GDM1 (cell line): ENCODE data around the gene POLE.
A peak's percentile ranks its signal among the peaks of the same experiment; 100 is the strongest.

Source experiments
- DNase-seq: peaks from one replicate; lab custom pipeline; 2025; lab: John Stamatoyannopoulos, UW

Gene POLE

DNA sequence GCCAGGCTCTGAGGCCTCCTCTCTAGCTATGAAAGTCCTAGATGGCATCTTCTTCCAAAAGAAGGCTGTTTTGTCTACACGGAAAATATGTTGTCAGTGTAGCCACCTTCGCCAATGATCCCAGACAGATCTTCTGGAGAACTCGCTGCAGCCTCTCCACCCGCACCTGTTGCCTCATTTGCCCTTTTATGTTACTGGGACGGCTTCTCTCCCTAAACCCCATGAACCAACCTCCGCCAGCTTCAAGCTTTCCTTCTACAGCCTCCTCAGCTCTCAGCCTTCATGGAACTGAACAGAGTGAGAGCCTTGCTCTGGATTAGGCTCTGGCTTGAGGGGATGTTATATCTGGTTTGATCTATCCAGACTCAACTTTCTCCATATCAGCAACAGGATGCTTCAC lies 57.8 kb downstream of the POLE start:
- DNase-seq = no peak

DNA sequence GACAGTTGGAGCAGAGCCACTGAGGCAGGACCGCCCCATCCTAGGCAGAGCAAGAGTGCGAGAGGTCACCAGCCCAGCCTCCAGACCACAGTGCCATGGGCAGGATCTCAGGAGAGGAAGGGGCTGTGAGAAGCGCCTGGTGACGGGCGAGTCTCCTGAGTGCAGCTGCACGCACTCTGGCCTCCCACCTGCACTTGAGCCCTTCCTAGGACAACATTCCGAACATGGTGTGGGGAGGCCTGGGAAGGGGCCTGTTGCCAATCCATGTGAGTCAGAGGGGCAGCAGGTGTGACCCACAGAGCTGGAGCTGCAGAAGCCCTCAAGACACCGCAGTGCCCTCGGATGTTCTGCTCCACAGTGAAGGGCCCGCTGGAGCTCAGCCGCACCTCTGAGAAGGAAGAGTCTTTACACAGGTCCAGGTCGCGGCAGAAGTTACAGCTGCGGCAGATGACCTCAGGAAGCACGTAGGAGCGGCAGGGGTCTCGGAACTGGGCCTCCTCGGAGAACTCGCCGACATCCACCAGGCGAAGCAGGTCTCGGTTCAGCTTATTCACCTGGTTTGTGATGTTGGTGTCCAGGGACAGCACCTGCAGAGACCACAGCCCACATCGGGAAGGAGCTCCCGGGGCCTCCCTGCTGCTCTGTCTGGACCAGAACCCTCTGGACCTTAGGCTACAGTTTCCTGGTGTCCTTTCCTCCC lies 61.3 kb downstream of the POLE start:
- no peak for DNase-seq

DNA sequence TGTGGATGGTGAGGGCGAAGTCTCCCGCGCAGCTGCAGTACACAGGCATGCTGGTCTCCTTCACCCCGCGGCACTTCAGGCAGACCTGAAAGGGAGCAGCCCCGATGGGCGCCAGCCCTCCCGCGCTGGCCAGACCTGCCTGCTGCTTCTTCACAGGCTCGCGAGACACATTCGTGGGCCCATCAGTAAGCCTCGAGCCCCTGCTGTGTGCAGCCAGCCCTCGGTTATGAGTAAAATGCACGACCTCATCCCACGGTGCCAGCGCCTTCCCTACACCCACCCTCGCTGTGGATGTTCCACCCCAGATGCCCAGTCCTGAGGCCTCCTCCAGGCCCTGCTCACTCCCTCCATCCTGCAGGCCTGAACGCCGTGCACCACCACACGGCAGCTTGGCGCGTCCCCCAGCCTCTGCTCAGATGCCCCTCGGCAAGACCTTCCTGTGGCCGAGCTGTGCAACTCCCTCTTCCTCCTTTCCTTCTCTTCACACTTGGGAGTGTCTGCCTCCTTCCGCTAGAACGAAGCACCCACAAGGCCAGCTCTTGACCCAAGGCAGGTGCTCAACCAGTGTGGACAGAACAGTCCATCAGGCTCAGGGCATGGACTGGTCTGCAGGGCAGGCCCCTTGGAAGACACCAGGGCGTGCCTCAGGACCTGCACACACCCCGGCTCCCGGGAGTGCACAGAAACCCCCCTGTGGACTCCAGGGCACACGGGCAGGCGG lies 62.1 kb downstream of the POLE start:
- DNase-seq = no peak

DNA sequence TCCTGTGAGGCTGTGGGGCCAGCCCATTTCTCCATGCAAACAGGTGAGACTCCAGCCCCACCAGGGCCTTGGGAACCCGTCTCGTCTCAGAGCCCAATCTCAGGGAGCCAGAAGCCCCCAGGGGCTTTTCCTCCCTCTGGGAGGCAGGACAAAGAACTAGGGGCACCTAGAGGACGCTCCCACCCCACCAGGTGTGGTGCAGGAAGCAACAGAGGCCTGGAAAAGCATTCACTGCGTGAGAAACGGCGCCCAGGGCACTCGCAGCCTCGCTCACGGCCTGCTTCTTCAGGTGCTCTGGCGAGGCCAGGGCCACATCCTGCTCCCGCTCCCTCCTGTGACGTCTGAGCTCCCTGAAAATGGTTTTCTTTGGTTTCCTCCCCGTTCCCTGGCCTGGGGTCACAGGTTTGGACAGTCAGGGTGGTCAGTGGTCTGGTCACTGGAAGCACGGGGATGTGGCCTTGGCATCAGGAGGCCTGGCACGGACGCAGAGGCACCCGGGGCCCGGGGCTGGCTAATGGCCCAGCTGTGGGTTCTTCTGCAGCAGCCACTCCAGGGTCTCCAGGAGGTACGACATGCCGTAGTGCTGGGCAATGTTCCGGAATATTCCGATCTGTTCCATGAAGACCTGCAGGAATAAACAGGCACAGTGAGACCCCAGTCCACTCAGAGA lies 62.8 kb downstream of the POLE start:
- DNase-seq = no peak

DNA sequence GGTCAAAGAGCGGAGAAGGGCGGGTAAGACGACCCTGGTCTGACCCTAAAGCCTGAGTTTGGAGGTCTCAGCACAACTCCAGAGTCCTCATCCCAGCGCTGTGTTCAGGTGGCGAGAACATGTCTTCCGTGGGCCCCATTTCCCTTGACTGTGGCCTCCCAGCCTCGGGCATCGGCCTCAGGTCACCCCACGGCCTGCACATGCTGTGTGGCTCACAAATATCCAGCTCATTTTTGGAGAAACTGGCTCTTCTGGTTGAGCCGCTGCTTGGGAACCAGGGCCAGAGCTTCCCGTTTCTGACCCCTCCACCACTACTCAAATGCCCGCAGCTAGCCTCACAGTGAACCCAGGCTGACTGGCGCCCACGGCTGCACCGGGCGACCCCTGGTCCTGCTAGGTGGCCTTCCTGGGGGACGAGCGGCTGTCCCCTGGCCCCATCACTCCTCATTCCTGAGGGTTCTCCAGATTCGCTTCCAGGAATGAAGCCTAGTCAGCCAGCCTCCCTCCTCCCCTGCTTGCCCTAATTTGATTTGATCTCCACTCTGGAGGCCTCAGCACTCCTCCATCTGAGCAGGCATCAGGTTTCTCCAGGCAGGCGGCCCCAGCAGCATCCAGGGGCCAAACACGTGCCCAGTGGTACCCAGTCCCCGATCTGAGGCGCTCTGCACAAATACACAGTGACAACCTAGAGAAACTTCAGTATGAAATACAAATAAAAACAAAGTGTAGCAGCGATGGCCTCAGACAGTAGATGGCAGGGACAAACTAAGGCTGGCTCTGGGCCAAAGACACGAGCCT lies 63.9 kb downstream of the POLE start:
- no peak for DNase-seq

DNA sequence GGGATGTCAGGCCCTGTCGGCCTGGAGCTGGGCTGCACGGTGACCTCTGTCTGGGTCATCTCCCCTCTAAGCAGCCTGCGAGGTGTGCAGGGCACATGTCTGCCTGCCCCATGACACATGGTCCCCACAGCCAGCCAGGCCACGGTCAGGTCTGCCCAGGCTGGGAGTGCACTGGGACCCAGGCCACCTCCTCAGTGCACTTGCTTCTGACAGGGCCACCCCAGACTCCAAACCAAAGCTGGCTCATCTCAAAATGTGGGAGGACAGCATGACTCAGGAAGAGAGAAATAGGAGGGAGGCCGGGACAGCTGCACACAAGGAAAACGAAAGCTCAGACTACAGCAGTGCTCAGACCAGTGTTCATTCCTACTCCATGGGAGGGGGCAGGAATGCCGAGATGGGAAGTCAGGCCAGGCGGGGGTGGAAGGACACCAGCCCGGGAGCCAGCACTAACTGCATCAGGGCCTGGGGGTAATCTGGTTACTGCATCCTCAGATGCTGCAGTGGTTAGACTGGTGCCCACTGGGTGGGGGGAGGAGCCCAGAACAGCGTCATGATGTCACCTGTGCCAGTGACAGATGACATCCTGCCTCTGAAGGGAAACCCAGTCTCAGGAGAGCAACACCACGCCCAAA lies 64.6 kb downstream of the POLE start:
- DNase-seq = no peak

DNA sequence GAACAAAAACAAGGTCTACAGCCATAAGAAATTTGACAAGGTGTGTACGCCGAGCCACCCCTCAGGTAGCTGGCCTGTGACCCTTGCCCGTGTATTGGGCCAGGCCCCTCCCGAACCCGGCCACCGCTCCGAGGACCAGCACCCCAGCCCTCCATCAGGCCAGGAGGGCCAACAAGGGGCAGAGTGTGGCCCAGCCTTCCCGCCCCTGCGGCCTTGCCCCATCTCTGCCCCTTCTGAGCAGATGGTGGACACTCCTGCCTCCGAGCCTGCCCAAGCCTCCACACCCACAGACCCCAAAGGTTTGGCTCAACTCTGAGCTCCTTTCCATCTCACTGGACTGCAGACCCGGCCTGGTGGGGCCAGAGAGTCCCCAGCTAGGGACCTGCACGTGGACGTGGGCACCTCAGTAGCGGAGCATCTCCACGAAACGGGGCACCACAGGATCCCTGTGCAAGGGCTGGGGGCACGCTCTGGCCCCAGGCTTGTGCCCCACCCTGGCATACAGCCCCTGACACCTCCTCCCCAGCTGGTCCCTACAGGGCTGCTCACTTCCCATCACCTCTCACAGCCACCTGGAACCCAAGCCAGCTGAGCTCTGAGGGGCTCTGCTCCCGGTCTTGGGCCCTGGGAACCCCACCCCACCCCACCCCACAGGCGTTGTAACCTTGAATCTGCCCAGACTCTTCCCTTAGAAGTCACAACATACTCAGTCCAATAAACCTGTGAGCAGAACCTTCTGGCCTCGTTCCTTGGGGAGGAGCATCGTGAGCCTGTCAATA lies 65.3 kb downstream of the POLE start:
- DNase-seq = no peak

DNA sequence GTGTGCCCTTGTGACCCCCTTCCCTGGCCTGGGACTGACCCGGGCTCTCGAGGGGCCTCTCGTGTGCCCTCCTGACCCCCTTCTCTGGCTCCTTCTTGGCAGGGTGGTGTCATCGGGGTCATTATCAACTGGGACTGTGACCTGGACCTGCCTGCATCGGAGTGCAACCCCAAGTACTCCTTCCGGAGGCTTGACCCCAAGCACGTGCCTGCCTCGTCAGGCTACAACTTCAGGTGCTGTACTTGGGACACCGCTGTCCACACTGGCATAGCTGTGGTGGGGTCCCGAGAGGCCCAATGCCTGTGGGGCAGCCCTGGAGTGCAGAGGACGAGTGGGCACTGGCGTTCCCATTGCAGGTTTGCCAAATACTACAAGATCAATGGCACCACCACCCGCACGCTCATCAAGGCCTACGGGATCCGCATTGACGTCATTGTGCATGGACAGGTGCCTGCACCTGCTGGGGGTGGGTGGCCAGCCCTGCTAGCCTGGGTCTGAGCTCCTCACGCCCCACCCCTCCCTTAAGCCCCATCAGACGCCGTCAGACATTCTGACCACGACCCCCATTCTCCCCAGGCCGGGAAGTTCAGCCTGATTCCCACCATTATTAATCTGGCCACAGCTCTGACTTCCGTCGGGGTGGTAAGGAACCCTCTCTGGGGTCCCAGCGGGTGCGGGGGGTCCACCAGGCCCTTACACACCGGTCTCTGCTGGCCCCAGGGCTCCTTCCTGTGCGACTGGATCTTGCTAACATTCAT lies 66.1 kb downstream of the POLE start:
- DNase-seq = no peak

DNA sequence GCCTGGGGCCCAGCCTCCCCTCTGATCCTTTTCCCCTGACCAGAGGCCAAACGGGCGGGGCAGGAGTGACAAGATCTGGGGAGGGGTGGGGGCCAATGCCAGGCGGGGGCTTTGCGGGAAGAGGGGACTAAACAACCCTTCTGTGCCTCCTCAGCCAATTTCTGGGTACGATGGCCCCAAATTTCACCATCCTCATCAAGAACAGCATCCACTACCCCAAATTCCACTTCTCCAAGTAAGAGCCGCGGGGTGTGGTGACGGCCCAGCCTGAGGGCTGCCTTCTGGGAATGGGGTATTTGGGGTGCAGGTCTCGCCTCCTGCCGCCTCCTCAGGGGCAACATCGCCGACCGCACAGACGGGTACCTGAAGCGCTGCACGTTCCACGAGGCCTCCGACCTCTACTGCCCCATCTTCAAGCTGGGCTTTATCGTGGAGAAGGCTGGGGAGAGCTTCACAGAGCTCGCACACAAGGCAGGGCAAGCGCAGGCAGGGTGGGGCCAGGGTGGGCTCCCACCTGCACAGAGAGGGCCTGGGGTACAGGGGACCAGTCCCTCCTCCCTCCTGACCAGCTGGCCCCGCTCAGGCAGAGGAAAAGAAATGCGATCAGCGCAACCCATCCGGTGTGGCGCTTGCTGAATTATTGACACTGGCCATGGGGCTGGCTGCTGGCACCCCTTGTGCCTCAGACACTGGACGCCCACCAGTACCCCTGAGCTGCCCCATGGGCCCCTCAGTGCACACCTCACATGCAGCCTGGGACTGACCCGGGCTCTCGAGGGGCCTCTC lies 66.8 kb downstream of the POLE start:
- DNase-seq = no peak

DNA sequence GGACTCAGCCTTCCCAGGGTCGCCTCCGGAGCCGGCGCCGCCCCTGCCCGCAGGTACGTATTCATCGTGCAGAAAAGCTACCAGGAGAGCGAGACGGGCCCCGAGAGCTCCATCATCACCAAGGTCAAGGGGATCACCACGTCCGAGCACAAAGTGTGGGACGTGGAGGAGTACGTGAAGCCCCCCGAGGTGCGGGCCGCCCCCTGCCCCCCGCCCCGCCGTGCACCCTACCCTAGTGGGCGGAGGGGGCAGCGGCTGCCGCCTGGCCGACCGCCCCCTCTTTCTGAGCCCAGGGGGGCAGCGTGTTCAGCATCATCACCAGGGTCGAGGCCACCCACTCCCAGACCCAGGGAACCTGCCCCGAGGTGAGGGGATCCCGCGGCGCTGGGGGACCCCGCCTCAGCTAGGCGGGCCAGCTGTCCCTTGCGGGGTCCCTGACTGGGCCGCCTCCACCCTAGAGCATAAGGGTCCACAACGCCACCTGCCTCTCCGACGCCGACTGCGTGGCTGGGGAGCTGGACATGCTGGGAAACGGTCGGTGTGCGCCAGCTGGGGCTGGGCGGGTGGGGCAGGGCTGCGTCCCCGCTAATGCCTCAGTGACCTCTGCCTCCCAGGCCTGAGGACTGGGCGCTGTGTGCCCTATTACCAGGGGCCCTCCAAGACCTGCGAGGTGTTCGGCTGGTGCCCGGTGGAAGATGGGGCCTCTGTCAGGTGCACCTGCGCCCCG lies 67.6 kb downstream of the POLE start:
- no peak for DNase-seq

DNA sequence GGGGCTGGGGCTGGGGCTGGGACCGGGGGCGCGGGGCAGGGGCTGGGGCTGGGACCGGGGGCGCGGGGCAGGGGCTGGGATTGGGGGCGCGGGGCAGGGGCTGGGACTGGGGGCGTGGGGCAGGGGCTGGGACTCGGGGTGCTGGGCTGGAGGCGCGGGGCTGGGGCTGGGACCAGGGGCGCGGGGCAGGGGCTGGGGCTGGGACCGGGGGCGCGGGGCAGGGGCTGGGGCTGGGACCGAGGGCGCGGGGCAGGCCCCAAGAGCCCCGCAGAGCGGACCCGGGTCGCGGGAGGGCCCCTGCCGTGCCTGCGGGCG lies 68.1 kb downstream of the POLE start:
- DNase-seq = no peak

DNA sequence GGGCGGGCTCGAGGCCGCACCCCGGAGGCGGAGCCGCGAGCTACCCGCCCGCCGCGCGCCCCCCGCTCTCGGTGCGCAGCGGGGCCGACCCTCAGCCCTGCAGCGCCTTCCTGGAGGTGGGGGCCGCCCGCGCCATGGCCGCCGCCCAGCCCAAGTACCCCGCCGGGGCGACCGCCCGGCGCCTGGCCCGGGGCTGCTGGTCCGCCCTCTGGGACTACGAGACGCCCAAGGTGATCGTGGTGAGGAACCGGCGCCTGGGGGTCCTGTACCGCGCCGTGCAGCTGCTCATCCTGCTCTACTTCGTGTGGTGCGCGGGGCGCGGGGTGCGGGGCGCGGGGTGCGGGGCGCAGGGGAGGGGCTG lies 68.5 kb downstream of the POLE start, which contains the start of gene P2RX2:
TSS of gene P2RX2 (plus strand) at position 94 of the 361 bp plus-strand sequence. CDS start at position 135, 41 bp downstream.
- no peak for DNase-seq

DNA sequence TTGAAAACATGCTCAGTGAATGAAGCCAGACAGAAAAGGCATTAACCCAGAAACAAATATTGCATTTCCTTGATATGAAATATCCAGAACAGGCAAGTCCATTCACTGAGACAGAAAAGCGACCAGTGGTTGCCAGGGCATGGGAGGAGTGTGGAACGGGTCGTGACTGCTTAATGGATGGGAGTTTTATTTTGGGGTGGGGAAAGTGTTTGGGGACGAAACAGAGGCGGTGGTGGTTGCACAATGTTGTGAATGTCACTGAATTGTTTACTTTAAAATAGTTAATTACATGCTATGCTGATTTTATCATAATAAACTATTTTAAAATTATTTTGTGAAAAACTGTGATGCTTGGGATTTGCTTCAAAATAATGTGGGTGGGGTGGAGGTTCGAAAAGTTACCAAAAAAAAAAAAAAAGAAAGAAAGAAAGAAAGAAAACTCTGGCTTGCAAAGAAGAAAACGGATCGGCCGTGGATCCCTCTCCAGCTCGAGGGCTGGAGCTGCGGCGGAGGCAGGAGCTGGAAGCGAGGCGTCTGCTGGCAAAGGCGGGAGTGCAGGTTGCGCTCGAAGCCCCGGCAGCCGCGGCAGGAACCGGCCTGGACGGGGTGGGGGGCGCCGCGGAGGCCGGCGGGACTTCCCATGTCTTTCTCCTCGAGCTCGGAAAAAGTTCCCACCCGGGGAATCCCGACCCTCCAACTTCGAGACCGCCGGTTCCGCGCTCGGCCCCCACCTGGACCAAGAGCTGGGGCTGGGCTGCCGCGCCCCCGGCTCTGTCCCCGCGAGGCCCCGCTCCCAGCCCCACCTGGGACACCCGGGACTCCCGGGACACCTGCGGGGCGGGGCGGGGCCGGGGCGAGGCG lies 69.1 kb downstream of the POLE start:
- DNase-seq = no peak

DNA sequence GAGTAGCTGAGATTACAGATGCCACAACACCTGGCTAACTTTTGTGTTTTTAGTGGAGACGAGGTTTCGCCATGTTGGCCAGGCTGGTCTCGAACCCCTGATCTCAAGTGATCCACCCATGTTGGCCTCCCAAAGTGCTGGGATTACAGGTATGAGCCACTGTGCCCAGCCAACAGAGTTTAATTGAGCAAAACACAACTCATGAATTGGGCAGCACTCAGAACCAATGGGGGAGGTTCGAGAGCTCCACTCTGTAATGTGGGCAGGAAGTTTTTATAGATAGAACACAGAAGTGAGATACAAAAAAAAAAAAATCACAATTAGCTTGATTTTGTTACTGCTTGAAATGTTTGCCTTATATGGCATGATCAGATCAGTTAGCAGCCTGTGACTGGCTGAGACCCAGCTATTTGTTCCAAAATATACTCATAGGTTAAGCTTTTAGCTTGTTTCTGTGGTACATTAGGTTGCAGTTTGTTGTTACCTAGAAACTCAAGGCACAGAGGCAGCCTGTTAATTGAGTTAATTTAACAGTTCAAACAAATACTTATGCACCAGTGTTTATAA lies 69.9 kb downstream of the POLE start:
- DNase-seq = no peak

DNA sequence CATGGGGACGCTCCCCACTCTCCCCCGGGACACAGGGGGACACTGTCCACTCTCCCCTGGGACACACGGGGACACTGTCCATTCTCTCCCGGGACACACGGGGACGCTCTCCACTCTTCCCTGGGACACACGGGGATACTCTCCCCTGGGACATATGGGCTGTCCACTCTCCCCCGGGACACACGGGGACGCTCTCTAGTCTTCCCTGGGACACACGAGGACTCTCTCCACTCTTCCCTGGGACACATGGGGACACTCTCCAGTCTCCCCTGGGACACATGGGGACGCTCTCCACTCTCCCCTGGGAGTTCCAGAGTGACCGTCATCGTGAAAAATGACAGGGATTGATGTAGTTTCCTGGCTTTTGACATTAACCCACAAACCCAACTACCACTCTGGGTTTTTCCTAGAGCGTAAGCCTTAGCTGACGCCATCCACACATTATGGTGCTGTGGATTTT lies 71.5 kb downstream of the POLE start:
- DNase-seq = no peak

DNA sequence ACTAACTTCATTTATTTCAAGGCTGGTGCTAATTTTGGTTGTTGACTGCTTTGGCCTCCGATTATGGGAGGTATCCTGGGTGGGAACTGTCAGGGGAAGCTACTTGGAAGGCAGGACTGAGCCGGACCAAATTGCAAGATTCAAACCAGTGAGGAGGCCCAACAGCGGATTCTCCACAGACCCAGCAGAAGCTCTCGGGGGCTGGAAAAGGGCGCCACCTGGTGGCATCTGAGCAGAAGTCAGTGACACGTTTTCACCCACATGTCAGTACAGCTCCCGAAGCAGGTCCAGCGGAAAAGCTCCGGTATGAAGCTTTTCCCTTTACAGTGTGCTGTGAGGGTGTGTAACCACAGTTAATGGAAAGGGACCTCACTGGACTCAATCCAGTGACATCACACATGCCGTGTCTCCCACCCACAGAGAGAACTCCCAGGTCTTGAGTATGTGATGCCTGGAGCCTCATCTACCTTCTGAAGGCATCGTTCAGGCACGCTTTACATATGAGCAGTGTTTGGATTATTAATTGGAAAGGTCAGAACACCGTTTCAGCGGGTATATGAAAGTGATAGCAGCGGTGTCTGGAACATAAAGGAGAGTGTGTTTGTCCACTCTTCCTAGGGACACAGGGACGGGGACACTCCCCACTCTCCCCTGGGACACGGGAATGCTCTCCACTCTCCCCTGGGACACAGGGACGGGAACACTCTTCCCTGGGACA lies 72.1 kb downstream of the POLE start:
- DNase-seq = peak; percentile 54

DNA sequence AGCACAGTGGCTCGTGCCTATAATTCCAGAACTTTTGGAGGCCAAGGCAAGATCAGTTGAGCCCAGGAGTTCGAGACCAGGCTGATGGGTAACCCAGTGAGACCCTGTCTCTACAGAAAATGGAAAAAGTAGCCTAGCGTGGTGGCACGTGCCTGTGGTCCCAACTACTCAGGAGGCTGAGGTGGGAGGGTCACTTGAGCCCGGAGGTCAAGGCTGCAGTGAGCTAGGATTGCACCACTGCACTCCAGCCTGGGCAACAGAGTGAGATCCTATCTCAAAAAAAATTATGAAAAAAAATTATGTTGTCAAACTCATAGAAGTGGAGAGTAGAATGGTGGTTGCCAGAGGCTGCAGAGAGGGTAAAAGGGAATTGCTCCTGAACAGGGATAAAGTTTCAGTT lies 73.1 kb downstream of the POLE start:
- DNase-seq = no peak
